GM19239 (cell line): ENCODE data around the gene KLK15.

Experiments
- DNase-seq: peaks from one replicate; pipeline ENCODE4 v3.0.0; 2011; ENCODE audit warnings: low spot score; ENCODE audit not compliant: insufficient read length
- FAIRE-seq: peaks from 2 replicates; lab custom pipeline; 2011; peaks lifted over from hg19 to GRCh38; lab: Jason Lieb, UNC

The KLK15 gene

DNA sequence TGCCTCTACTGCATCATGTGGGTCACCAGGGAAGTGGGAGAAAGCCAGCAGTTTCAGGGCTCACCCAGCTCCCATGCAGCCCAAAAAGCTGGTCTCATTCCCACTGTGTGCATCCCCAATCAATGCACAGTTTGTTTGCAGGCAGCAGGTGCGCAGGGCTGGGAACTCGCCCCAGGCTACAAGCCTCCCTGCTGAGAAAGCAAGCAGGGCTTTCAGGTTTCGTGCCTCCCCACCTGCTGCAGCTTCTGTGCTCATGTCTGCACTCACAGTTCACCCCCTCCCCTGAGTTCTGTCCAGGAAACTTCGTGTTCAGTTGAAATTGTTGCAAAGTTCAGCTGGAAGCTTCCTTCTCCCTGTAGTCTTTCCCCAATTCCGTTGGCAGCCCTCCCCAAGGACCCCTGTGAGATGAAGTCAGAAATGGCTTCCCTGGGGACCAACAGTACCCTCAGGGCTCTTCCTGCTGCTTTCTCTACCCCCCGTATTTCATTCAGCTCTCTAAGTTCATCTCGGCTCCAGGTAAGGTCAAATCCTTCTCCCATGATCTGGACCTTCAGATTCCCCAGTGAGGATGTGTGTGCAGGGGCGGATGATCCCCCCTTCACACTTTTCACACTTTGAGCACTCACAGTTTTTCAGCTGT lies 11.0 kb upstream of the KLK15 start:
- no peak for FAIRE-seq
- DNase-seq: no peak

DNA sequence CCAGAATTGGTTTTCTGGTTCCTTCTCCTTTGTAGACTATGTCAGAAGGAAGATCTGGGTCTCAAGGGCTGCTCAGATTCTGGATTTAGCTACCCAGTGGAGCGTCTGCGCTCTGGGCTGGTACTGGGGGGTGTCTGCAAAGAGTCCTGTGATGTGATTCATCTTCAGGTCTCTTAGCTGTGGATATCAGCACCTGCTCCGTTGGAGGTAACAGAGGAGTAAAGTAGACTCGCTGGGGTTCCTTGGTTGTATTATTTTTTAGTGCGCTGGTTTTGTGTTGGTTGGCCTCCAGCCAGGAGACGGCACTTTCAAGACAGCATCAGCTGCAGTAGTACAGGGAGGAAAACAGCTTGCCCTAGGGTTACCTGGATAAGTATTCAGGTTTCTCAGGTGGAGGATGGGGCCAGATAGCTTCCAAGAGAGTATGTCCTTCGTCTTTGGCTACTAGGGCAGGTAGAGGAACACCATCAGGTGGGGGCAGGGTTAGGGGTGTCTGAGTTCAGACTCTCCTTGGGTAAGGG lies 10.4 kb upstream of the KLK15 start:
- FAIRE-seq (no peak), DNase-seq (no peak)

DNA sequence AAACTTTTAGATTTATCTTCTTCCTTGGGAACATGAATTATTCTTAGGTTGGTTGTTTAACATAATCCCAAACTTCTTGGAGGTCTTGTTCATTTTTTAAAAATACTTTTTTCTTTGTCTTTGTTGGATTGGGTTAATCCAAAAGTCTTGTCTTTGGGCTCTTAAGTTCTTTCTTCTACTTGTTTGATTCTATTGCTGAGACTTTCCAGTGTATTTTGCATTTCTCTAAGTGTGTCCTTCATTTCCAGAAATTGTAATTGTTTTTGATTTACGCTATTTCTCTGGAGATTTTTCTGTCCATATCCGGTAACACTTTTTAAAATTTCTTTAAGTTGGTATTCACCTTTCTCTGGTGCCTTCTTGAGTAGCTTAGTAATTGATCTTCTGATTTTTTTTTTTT lies 9.8 kb upstream of the KLK15 start:
- DNase-seq (no peak), FAIRE-seq (no peak)

DNA sequence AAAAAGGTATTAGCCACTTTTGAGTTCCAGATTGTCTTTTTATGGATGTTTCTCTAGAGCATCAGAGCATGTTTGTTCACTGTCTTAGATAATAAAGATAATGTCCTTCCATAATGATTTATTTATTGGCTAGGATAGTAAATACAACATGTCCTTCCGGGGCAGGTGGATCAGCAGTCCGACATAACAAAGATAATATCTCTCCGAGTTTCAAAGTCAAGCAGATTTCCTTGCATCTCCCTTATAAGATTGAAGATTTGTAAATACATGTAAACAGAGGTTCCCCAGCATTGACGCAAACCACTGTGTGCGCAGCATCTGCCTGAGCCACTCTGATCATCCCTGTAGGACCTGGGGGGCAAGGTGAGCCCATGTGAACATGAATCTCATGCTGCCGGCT lies 8.8 kb upstream of the KLK15 start:
- FAIRE-seq (no peak), DNase-seq (no peak)

DNA sequence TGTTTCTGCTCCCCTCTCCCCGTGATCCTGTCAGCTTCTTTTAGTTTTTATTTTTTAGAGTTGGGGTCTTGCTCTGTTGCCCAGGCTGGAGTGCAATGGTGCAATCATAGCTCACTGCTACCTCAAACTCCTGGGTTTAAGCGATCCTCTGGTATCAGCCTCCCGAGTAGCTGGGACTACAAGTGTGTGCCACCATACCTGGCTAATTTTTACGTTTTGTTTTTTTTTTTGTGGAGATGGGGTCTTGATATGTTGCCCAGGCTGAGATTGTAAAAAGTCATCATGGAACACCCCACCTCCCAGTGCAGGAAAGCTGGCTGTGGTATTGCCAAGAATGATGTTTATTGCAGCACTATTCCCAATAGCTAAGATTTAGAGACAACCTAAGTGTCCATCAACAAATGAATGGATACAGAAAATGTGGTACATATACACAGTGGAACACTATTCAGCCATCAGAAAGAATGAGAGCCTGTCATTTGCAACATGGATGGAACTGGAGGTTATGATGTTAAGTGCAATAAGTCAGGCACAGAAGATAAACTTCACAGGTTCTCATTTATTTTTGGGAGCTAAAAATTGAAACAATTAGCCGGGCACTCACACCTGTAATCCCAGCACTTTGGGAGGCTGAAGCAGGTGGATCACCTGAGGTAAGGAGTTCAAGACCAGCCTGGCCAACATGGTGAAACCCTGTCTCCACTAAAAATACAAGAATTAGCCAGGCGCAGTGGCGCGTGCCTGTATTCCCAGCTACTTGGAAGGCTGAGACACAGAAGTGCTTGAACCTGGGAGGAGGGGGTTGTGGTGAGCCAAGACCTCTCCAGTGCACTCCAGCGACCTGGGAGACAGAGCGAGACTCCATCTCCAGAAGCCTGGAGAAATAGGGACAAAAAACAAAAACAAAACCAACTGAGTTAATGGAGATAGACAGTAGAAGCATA lies 6.6 kb upstream of the KLK15 start:
- no peak for DNase-seq
- no peak for FAIRE-seq

DNA sequence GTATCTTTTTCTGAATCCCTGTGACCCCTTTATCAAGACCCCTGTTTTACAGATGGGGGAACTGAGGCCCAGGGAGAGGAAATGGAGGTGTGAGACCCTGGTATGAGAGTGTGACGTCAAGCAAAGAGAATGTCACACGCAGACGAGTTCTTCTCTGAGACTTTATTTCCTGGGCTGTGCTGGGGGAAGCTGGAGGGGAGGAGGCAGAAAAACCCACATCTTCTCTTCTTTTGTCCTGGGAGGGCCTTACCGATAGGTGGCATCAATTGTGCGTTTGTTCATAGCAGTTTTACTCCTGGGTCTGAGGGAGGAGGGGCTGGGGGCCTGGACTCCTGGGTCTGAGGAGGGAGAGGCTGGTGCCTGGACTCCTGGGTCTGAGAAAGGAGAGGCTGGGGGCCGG lies 4.9 kb upstream of the KLK15 start:
- FAIRE-seq (peak; percentile 75), DNase-seq (no peak)

DNA sequence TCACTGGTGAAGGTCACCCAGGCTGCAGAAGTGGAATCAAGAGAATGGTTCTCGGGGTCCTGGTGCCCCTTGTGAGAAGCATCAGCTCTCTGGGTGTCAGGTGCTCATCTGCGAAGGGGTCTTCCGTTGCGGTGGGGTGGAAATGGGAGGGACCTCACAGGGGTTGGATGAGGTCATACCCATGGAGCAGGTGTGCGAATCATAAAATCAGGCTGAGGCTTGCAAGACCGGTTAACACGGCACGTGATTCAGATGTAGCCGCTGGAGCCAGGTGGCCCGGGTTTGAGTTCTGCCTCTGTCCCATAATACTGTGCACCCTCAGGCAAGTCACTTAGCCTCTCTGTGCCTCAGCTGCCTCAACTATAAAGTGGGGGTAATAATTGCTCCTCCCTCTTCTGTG lies 3.9 kb upstream of the KLK15 start:
- FAIRE-seq: no peak
- DNase-seq: no peak

DNA sequence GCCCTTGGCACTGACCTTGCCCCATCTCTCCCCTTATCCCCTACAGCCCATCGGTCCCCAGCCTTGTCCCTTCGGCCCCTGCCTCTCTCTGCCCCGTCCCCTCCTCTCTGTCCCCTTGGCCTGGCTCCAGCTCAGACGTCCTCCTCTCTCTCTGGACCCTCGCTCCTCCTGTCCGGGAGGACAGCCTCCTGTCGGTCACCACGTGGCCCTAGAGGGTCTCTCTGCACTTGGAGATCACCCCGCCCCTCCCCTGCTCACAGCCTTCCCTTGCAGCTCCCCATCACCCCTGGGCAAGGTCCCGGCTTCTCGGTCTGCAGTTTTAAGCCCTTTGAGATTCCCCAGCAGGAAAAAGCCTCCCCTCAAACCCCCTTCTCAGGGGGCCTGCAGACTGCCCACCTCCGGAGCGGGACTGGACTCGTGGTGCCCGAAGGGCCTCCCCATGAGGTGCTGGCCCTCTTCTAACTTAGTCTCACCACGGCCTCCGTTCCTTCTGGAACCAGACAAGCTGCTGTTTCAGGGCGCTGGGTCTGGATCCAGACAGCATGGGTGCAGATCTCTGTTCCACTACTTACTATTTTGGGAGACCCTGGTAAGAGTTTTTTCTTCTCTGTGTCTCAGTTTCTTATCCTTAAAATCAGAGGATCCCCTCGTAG lies 3.3 kb upstream of the KLK15 start:
- FAIRE-seq: no peak

DNA sequence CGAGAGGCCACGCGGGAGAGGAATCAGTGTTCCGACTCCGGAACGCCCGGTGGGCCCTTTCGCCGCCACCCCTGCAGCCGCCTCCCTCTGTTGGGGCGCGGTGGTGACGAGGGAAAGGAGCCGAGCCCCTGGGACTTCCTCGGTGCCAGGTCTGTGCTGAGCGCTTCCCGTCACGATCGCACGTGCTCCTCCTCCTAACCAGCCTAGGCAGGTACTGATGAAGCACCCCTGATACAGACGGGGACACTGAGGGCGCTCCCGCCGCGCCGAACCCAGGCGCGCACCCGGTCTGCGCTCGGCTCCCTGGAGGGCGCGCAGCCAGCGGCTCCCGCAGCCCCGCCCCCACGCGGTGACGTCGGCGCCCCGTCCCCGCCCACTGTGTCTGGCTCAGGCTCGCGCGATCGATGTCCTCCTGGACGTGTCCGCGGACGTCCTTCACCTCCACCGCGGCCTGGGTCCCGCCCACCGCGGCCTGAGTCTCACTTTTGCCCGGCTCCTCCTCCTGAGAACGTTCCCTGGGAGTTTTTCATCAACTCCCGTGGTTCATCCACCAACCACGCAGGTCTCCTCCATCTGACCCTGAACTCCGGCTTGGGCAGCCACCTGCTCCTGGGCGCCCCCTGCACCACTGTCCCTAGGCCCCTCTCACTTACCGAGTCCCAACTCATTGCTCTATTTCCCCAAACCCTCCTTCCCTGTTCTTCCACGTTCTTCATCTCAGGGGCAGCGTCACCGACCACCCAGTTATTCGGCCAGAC lies 2.6 kb upstream of the KLK15 start:
- DNase-seq (peak; percentile 85), FAIRE-seq (no peak)

More for the DNA sequence above, 3.3 kb upstream of the KLK15 start:
- no peak for DNase-seq

DNA sequence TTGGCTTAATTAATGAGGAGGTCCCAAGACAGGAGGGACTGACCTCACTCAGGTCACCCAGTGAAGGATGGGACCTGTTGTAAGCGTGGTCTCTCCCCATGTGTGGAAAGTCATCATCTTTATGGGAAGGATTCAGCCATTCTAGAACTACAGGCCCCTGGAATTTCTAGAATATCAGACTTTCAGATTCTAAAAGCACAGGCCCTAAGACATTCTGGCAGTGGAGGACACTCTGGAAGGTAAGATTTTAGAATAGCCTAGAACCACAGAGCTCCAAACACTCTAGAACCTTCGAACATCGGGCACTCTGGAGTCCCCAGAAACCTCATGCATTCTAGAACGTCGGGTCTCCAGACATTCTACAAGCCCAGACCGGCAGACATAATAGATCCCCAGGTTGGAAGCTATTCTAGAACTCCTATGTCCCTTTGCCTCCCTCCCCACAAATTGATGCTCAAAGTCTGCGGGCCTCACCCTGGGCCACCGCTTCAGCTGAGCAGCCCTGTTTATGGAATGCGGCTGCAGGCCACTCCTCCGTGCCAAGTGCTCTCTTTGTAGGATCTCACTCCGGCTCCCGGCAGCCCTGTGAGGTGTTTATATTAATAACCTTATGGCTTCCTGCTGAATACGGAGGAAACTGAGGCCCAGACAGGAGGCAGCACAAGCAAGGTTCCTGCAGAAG lies 1.9 kb upstream of the KLK15 start:
- DNase-seq (no peak), FAIRE-seq (no peak)

DNA sequence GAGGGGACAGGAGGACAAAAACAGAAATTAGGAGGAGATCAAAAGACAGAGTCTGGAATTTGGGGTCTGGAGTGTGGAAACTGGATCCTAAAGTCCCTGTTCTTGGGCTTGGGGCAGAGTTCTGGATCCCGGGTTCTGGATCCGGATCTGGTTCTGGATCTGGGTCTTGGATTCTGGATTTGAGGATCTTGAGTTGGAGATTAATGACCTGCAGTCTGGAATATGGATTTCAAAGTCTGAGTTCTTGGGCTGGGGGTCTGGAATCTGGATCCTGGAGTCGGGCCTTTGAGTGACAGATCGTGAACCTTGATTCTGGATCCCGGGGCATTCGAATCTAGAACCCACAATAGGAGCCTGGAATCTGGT lies 411 bp upstream of the KLK15 start:
- DNase-seq (no peak), FAIRE-seq (no peak)

DNA sequence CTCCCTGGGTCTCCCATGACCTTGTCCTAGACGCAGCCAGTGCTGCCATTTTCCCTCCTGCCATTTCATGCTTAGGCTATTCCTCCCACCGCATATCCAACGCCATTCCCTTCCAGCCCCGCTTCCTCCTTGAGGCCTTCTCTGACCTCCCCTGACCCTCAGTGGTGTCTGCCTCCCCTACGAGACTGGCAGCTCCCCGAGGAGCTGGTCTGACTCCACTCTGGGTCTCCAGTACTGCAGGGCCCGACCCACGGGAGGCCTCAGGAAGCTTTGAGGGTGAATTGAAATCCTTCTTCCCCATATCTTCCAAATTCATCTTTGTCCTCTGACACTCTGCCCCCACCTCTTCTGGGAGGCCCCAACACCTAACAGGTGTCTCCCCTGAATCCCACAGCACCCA lies 708 bp downstream of the KLK15 start:
- DNase-seq (no peak), FAIRE-seq (no peak)

DNA sequence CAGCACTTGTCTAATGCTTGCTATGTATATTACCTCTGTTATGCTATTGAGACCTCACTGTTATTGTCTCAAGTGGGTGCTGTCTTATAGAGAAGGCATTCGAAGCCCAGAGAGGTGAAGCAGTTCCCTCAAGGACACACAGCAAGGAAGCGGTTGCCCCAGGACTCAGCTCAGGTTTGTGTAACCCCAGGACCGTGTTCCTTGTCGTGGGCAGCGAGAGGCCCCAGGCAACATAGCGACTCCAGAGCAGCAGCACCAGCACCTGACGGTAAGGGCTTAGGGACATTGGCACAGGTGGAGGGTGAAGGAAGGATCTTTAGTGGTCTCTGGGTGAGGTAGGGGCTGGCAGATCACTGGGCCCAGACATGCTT lies 2.4 kb downstream of the KLK15 start:
- FAIRE-seq: no peak
- no peak for DNase-seq

DNA sequence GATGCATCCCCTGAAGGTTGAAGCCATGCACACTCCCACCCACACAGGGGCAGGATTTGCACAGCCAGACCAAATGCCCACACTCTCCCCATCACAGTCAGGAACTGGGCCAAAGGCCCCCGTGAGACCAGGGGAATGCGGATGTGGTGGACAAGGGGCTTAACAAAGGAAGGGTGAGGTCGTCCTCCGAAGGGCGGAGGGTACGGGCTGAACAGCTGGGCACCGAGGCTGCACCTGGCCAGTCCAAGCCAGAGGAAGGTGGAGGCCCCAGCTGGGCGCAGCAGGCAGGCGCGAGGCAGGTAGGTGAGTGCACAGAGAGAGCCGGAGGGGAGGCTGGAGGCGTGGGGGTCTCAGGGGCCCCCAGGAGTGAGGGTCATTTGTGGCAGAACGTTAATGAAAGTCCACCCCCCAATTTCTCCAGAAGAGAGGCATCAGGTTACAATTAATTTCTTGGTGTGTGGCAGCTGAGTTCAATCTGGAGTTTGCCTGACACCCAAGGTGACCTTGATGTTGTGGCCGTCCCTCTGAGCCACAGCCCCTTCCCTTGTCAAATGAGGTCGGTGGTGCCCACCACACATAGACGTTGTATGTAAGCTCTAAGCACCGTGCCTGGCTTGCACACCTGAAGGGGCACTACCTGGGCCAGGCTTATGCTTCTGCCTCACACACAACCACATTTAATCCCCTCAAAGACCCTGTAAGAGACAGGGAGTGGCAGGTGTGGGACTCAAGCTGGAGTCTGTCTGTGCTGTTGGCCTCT lies 2.9 kb downstream of the KLK15 start:
- FAIRE-seq: no peak

DNA sequence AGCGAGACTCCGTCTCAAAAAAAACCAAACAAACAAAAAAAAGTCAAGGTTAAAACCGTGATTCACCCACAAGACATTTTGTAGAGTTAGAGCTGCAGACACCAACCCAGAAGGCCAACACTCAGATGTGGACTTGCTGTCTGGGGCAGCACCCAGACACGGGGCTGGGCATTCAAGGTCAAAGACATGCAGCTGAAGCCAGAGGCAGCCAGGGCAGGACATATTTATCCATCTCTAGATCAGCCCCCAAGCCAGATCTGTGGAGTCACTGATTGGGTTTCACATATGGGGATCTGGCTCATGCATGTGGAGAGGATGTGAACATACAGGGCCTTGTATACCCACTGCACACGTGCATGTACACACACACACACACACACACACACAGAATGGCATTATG lies 3.6 kb downstream of the KLK15 start:
- no peak for DNase-seq
- no peak for FAIRE-seq

More for the DNA sequence above, 2.9 kb downstream of the KLK15 start:
- DNase-seq: no peak

DNA sequence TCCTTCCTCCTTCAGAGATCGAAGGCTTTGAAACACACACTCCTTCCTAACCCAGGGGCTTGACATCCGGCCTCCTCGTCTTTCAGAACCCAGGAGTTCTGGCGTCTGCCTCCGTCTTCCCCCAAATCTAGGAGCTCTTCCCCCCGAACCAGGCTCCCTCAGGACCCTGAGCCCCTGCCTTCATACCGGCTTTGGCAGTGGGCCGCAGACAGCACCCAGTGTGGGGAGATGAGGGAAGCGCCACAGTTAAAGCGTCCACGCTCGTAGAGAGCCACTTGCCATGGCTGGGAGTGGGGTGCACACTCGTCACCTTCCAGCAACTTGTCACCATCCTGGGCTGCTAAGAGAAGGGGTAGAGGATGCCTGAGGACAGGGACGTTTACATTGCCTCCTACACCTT lies 5.9 kb downstream of the KLK15 start:
- FAIRE-seq (no peak), DNase-seq (no peak)

DNA sequence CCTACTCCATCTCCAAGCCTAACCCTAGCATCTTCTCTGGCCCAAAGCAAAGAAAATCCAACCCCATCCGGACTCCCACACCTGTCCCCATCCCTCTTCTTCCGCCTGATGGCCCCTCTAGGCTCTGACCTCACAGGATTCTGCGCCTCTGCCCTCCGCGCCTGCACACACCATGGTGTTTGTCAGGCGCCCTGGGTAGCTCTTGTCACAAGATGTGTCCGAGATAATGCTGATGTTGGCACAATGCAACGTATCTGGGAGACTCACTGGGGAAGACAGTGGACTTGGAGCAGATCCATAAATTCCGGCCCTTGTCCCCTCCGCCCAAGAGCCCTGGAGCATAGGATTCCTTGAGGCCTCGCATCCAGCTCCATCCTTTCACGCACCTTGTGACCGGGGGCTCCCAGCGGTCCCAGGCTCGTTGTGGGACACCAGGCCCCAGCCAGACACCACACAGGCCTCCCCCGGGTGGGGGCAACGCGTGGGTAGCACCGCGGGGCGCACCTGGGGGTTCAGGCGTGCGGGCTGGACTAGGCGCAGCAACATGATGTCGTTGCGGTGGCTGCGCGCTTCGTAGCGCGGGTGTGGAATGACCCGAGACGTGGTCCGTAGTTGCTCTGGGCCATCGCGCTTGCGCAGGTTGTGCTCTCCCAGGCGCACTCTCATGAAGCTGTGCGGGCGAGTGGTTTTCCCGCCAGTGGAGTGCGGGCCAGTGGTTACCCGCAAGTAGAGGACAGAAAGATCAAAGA lies 6.7 kb downstream of the KLK15 start:
- FAIRE-seq (no peak), DNase-seq (no peak)

DNA sequence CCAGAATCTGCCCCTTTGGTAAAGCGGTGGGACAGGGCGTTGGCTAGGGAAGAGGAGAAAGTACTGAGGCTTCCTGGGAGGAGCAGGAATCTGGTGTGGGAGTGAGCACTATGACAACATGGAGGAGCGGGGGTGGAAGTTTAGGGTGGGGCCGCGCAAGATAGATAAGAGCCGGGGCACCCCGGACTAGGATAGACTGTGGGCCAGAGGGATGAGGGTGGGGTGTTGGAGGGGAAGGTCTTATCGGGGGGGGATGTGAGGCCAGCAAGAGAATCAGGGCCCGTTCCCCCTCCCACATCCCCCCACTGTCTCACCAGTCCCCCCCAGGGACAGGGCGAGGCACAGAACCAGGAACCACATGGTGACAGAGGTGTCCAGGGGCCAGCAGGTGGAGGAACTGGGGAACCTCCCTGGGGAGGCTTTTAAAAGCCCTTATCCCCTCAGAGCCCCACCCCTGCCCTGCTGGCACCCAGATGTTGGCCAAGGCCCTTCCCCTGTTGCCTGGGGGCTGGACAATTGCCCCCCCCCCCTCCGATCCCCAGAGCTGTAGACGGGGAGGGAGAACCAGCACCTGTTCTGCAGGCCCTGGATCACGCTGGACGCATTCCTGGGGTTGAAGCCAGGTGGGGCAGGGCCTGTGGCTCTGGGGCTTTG lies 9.9 kb downstream of the KLK15 start, which contains the start of gene KLK1:
Gene KLK1 (minus strand): TSS at position 399 of the 654 bp plus-strand sequence. CDS start 39 bp downstream, at position 360.
- no peak for DNase-seq

More for the DNA sequence above, 9.9 kb downstream of the KLK15 start, which contains the start of gene KLK1:
- FAIRE-seq: no peak
